Measurements from ENCODE around the gene CYP1A2.
"Not testable (repeated sequence)": the region's sequence is repeated elsewhere in the genome, so short reads cannot be mapped to it uniquely, and the experiment has no call there.

The CYP1A2 gene

DNA sequence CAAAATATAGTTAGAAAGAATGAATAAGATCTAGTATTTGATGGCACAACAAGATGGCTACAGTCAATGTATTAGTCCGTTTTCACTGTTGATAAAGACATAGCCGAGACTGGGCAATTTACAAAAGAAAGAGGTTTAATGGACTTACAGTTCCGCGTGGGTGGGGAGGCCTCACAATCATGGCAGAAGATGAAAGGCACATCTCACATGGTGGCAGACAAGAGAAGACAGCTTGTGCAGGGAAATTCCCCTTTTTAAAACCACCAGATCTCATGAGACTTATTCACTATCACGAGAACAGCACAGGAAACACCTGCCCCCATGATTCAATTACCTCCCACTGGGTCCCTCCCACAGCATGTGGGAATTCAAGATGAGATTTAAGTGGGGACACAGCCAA is 10.4 kb upstream of the CYP1A2 start:
- DNase-seq (ENCODE audit: low read depth in 4 of 4, low spot score in 1 of 4) = not testable (repeated sequence)

DNA sequence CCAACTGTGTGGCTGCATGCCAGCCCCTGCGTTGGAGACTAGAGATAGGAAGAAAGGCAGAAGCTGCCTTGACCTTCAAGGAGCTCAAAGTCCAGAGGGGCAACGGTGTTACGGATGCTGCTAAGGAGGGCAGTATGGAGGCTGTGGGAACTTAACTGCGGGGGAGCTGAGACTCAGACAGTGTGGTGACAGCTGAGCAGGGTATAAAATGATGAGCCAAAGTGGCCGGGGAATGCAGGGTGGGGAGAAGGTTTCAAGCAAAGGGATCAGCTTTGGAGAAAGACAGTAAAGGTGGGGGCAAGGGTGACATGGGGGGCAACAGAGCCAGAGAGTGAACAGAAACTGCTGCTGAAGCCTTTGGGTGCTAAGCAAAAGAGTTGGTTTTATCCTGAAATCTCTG is 6.2 kb upstream of the CYP1A2 start:
- no peak for DNase-seq (ENCODE audit: low read depth in 4 of 4, low spot score in 1 of 4)

DNA sequence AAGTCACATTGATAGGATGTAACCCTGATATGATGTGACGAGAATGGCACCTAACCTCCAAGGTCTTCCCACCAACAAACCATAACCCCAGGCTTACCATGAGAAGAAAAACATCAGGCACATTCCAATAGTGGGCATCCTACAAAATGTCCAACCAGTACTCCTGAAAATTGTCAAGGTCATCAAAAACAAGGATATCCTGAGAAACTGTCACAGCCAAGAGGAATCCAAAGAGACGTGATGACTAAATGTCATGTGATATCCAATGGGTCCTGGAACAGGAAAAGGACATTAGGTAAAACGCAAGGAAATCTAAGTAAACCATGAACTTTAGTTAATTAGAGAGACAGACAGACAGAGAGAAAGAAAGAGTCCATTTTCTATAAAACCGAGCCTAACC is 2.3 kb upstream of the CYP1A2 start:
- no peak for DNase-seq (ENCODE audit: low read depth in 4 of 4, low spot score in 1 of 4)

DNA sequence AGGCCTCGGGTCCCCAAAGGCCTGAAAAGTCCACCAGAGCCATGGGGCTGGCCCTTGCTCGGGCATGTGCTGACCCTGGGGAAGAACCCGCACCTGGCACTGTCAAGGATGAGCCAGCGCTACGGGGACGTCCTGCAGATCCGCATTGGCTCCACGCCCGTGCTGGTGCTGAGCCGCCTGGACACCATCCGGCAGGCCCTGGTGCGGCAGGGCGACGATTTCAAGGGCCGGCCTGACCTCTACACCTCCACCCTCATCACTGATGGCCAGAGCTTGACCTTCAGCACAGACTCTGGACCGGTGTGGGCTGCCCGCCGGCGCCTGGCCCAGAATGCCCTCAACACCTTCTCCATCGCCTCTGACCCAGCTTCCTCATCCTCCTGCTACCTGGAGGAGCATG is 1.2 kb downstream of the CYP1A2 start:
- DNase-seq (ENCODE audit: low read depth in 4 of 4, low spot score in 1 of 4) = no peak

DNA sequence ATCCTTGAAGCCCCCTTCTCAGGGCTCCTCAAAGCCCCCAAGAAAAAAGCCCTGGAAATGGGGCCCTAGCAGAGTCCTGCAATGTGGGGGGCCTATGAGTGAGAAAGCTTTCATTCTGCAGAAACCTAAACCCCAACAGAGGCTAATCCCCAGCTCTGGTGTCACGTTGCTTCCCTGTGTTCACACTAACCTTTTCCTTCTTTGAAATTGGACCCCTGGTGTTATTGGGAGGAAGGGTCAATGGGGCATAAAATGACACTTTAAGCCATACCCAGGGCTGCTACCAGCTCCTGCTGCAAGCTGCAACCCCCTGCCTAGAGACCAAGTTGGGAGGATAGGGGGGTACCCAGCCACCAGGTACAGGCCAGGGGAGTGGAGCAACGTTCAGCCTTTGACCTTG is 2.1 kb downstream of the CYP1A2 start:
- no peak for DNase-seq (ENCODE audit: low read depth in 4 of 4, low spot score in 1 of 4)

DNA sequence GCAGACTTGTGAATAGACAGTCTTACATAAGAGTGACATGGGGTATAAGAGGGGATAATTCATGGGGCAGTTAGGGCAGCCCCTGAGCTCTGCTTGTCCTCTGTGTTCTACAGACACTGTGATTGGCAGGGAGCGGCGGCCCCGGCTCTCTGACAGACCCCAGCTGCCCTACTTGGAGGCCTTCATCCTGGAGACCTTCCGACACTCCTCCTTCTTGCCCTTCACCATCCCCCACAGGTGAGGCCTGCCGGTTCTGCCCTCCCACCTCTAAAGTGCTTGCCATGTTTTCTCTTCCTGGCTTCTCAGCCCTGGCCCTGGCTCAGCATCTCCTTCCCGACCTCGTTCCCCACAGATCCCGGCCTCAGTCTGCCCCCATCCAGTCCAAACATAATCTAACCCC is 3.4 kb downstream of the CYP1A2 start:
- no peak for DNase-seq (ENCODE audit: low read depth in 4 of 4, low spot score in 1 of 4)

DNA sequence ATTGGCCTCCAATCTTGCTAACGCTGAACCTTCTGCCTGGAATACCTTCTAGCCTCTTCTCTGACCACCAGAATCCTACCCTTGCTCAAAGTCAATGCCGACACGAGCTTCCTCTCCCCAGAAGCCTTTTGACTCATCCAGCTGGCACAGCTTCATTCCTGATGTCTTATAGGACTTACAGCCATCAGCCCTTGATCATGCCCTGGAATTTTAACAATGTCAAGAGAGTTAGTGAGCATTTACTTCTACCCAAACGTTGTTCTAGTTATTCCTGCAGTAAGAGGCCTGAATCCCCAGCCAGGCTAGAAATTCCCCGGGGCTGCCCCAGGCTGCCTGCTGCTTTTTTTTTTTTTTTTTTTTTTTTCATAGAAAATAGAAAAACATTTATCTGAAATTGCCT is 3.9 kb downstream of the CYP1A2 start:
- no peak for DNase-seq (ENCODE audit: low read depth in 4 of 4, low spot score in 1 of 4)

DNA sequence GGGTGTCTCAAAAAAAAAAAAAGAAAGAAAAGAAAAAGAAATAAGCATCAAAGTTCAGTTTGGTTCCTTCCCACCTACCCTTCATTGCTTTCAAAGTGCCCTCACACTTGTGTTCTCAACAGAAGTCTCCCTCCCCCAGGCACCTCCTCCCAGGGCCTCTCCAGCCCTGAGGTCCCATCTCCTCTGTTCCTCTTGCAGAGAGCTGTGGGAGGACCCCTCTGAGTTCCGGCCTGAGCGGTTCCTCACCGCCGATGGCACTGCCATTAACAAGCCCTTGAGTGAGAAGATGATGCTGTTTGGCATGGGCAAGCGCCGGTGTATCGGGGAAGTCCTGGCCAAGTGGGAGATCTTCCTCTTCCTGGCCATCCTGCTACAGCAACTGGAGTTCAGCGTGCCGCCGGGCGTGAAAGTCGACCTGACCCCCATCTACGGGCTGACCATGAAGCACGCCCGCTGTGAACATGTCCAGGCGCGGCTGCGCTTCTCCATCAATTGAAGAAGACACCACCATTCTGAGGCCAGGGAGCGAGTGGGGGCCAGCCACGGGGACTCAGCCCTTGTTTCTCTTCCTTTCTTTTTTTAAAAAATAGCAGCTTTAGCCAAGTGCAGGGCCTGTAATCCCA is 6.1 kb downstream of the CYP1A2 start:
- no peak for DNase-seq (ENCODE audit: low read depth in 4 of 4, low spot score in 1 of 4)

DNA sequence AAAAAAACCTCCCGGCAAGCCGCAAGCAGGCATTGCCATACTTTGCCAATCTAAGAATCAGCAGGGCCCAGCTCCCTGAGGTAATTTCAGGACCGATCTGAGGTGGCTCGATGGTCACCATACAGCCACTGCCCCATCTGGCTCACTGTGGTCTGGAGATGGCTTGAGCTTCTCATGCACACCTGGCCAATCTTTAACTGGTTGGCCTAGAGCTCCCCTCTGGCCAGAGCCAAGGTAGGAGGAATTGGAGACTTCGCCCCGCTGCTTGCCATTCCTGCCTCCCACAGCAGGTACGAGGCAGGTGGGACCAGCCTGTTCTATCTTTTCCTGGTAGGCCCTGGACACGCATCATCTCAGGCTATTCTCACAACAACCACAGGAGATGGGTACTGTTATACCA is 10.1 kb downstream of the CYP1A2 start:
- no peak for DNase-seq (ENCODE audit: low read depth in 4 of 4, low spot score in 1 of 4)

DNA sequence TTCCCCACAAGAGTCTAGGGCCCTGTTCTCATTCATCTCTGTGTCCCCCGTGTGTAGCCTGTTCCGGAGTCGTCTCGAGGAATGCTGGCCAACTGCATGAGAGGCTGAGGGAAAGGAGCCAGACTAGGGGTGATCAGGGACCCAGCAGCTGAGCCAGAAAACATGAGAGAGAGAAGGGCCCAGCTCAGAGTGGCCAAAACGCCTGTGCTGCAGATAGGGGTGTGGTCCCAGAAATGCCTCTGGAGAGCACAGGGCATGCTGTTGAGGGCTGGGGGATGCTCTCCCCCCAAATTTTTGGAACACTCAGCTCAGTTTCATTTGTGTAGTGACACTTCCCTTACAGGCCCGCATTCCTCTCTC is 14.1 kb downstream of the CYP1A2 start:
- no peak for DNase-seq (ENCODE audit: low read depth in 4 of 4, low spot score in 1 of 4)

DNA sequence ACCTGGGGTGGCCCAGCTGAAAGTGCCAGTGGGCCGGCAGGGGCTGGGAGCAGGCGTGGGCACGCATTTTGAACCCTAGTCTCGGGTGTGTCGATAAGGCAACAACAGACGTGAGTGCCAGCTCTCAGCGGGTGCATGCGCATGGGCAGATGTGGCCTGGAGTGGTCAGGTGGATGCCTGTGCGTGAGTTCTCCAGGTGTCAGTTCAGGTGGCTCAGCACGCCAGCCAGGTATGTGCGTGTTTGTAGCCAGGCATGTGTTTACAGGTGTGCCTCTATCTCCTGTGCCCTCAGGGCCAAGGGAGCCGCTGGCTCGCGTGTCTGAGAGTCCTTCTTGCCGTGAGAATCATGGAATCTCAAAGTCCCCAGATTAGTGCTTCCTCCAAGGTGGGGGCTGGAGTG is 14.8 kb downstream of the CYP1A2 start:
- no peak for DNase-seq (ENCODE audit: low read depth in 4 of 4, low spot score in 1 of 4)

DNA sequence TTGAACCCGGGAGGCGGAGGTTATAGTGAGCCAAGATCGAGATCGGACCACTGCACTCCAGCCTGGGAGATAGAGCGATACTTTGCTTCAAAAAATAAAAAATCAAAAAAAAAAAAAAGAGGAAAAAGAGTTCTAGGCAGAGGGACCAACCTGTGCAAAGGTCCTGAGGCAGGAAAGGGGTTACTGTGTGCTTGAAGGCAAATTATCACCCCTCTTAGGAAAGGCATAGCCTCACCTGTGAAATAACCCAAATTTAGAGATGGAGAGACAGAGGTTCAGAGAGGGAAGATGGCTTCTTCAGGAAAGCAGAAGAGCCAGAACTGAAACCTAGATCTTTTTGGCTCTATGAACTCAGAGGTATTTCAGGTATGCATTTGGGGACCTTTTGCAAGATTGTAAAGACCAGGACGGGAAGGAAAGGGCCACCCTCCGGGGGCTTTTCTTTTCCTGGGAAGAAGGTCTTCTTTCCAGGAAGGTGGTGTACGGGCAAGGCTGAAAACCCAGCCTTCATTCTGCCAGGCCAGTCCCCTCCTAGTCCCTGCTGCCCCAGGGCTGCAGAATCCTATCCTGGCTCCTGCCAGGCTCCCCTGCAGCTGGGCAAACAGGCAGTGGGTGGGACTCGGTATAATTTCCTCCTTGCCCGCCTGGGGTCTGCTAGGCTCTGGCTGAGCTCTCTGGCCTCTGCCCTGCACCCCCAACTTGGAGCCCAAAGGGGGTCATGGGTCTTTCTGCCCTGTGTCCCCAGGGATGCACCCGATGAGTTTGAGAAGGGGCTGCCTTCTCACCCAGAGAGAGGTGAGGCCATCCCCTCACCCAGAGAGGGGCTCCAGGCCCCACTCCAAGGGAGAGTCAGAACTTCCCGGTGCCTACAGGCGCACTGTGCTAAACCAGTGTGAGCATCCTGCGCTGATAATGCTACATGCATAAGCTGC is 18.8 kb downstream of the CYP1A2 start:
- no peak for DNase-seq (ENCODE audit: low read depth in 4 of 4, low spot score in 1 of 4)

DNA sequence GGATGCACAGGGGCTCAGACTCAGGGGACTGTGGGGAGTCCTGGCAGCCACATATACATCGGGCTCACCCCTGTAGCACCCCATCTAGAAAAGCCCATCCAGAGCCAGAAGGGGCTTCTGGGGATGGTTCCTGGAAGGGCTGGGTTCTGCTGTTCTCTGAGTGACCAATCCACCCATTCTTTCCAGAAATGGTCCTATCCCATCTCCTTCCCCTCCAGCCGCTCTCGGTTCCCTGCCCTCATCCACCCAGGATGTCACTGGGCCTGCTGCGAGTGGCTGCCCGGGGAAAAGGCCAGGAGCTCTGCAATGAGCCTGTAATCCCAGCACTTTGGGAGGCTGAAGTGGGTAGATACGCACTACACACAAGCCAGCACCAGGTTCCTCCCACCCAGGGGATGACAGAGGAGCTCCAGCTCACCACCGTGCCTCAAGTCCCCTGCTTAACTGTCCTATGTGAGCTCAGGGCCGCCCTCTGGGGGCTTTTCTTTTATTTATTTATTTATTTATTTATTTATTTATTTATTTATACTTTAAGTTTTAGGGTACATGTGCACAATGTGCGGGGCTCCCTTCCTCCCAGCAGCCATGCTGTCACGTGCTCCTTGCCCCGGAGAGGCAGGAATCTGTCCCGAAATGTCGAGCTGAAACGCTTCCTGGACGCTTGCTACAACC is 19.6 kb downstream of the CYP1A2 start:
- DNase-seq (ENCODE audit: low read depth in 4 of 4, low spot score in 1 of 4) = no peak

DNA sequence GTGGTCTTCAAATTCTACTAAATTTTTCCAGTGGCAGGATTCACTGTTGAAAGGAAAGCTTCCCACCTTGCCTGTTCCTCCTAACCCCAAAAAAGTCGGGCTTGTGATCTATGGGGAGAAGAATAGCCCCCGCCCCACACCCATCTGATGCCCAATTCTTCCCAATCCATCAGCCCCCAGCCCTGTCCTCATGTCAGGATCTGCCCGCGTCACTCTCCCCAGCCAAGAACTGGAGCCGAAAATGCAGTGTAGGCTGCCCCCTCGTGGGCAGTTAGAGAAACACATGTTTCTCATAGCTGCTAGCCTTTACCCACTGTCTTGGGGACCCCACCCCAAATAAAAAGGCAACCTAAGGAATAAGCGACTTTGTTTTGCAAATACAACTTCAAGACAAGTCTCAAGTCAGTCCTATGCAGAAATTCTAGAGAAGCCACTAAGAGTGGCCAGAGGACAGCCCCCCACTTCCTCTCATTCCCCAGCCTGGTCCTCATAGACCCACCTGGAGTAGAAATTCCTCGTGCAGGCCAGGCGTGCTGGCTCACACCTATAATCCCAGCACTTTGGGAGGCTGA is 20.2 kb downstream of the CYP1A2 start:
- peak in 1 of 4 experiments; percentile 50 for DNase-seq (ENCODE audit: low read depth in 4 of 4, low spot score in 1 of 4)

DNA sequence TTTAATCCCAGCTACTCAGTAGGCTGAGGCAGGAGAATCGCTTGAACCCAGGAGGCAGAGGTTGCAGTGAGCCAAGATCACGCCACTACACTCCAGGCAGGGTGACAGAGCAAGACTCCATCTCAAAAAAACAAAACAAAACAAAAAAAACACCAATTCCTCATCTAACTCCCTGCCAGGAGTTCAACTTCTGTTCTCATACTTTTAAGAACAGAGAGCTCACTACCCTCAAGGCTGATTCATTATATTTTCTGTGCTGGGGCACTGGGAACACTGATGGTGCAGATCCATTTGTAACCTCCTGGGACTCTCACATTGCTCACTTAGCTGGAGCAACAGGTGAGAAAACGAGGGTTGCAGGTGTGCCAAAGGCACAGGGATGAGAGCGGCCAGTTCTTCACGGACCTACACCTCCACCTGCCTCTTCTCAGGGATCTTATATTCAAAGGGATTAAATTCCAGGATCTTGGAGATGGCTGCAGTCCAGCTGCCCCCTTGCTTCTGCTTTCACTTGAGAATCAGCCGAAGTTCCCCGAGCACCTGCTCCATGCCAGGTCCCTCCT is 20.9 kb downstream of the CYP1A2 start:
- no peak for DNase-seq (ENCODE audit: low read depth in 4 of 4, low spot score in 1 of 4)

DNA sequence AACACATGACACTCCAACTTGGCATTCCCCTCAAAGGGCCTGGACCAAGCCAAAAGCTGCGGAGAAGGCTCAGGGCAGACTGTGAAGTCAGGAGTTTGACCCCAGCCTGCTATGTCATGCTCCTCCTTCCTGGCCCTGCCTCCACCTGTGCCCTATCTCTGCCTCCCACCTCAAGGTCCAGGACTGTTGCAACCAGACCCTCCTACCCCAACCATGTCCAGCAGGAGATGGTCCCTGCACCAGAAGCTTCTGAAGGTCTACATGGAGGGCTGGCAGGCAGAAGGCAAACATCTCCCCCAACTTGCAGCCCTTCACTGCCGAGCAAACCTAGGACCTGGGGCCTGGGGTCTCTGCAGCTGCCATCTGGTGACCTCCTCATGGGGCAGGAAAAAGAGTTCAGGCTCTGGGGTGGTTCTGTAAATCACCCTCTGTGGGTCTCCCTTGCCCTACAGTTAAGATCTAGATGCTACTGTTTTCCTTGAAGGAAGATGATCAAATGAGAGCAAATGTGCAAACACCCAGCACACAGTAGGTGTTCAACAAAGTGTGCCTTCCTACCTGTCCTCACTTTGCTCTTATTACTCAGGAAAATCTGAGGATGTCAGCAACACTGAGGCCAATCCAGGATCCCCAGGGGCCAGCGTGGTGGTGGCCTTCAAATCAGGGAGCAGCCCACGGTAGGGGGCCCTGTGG is 21.7 kb downstream of the CYP1A2 start:
- DNase-seq (ENCODE audit: low read depth in 4 of 4, low spot score in 1 of 4) = no peak

DNA sequence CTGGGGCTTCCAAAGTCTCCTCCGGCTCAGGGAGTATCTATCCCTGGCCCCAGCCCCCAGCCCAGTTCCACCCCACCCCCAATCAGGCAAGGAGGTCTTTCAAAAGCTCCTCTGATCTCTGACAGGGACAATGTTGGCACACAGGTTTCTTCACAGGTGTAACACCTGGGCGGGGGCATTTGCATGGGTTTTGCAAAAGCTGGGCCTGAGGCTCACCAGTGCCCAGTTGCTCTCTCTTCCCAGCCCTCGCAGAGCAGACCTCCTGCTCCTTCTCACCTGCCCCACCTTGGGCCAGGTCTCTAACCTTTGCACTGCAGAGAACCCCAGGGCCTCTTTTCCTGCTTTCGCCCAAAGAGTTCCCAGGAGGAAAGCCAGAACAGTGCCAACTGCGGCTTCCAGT is 24.7 kb downstream of the CYP1A2 start:
- no peak for DNase-seq (ENCODE audit: low read depth in 4 of 4, low spot score in 1 of 4)

DNA sequence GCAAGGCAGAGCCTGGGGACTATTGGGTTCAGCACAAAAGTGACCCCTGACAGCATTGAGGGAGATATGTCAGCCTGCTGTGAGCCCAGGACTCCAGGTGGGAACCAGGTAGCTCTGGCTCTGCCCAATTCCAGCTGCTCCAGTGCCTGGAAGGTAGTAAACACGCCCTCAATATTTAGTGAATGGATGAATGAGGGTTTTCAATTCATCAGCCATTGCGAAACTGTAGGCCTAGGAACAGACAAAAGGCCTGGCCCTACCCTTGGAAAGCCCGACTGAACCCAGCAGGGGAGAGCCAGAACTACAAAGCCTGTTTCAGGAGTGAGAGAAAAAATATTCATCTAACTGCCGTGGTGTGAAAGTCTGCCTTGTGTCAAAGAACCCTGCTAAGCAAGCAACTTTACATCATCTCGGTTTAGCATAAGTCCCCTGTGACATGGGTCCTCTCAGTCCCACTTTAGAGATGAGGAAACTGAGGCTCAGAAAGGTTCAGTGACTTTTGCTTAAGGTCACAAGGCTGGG is 25.1 kb downstream of the CYP1A2 start:
- no peak for DNase-seq (ENCODE audit: low read depth in 4 of 4, low spot score in 1 of 4)

DNA sequence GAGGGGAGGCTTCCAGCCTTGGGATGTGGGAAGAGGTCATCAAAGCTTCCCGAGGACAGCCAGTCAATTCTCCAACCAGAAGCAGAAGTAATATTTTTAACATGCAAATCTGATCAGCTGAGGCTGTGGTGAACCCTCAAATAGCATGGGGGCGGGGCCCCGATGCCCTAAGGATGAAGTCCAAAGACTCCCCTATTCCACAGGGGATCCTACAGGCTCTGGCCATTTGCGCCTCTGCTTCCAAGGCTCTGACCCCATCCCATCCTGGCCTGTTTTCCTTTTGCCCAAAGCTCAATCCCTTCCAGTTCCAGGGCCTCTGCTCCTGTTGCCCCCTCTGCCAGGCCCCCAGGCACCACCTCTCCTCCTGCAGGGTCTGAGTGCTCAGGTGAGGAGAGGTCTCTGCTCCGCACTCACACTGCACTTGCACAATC is 26.5 kb downstream of the CYP1A2 start:
- DNase-seq (ENCODE audit: low read depth in 4 of 4, low spot score in 1 of 4) = no peak

DNA sequence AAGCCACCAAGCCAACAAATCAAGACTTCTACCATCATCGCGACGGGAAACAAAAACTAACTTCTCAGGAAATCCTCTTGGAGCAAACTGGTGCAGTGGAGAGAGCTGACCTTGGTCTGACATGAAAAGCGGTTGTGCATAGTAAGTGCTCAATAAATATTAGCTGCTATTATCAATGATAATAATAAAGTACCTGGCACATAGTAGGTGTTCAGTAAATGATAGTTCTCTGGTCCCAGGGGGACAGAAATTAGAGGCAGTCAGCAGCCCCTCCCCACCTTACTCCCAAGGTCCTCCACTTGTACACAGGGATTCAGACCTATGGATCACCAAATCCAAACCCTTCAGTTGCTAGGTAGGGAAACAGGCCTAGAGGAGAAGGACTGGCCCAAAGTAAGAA is 27.2 kb downstream of the CYP1A2 start:
- no peak for DNase-seq (ENCODE audit: low read depth in 4 of 4, low spot score in 1 of 4)

Data from stimulated activated CD4-positive, alpha-beta T cell treated with anti-CD3 and anti-CD28 coated beads, Interleukin-1b, Interleukin-23, amount 100 ng/mL, for 24 hours (primary cell).